Dendritic cell treated with granulocyte-macrophage colony-stimulating factor and Interleukin-4, amounts not matched to agents 40 ng/mL and 50 ng/mL, for 4 days (primary cell): Measurements from ENCODE around the gene PEAK1.
"Not testable (repeated sequence)": the region's sequence is repeated elsewhere in the genome, so short reads cannot be mapped to it uniquely, and the experiment has no call there.

Source experiments
- H3K27ac Mint-ChIP-seq: one replicate; pipeline ENCODE4 v1.8.0; 2022; ENCODE audit warnings: mild to moderate bottlenecking, mixed read lengths
- H3K27me3 Mint-ChIP-seq: one replicate; pipeline ENCODE4 v1.8.0; 2022; ENCODE audit warnings: mild to moderate bottlenecking, mixed read lengths
- H3K36me3 Mint-ChIP-seq: one replicate; pipeline ENCODE4 v1.8.0; 2022; ENCODE audit warnings: low read depth, mixed read lengths
- H3K4me1 Mint-ChIP-seq: one replicate; pipeline ENCODE4 v1.8.0; 2022; ENCODE audit warnings: low read depth, mixed read lengths
- H3K4me3 Mint-ChIP-seq: one replicate; pipeline ENCODE4 v1.8.0; 2022; ENCODE audit warnings: mild to moderate bottlenecking, moderate library complexity, mixed read lengths
- H3K9me3 Mint-ChIP-seq: one replicate; pipeline ENCODE4 v1.8.0; 2022; ENCODE audit warnings: mixed read lengths
- intact Hi-C: fragments of 100-400 bp; cut with micrococcal nuclease; formaldehyde crosslinking; loops from one replicate; pipeline ENCODE4 v1.15.0; 2022

PEAK1 gene

DNA sequence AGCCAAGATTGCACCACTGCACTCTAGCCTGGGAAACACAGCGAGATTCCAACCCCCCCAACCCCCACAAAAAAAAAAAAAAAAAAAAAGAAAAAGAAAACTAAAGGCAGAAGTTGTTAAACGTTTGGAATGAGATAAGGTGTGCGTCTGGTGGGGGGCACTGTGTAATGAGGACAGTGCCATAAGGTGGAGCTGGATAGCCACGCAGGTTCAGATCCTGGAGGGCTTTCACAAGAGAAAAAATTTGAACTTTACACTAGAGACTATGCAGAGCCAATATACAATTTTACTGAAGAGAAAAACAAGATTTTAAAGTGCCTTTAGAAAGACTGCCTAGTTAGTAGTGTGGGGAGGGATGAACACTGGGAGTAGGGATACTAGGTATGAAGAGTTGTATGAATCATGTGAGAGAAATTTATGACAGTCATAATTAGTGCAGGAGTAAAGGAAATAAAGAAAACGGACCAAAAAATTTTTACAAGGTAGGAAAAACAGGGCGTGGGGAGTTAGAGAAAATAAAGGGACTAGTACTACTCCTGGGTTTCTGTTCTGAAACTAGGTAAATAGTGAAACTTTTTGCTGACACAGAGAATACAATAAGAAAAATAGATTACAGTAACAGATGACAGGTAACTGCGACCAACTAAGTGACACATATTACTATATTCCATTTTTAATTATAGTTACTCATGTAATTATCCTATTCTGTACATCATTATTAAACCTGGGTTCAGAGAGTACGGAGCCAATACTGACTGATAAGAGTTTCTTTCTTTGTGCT is 108.1 kb downstream of the PEAK1 start:
- Mint-ChIP-seq H3K27ac (no peak overlapping the region), H3K27me3 (no peaks in the 10 kb centered on the region), H3K4me3 (no peak overlapping the region), H3K36me3 (peaks cover 8% of the 10 kb centered on the region), H3K4me1 (peaks cover 16% of the 10 kb centered on the region), H3K9me3 (no peaks in the 10 kb centered on the region)
- intact Hi-C loops: no loop called here

- intact Hi-C loops: no loop called here
- peaks cover 16% of the 10 kb centered on the region for H3K4me1 Mint-ChIP-seq
- peaks cover 8% of the 10 kb centered on the region for H3K36me3 Mint-ChIP-seq
- H3K4me3 Mint-ChIP-seq: no peak overlapping the region
- H3K27ac Mint-ChIP-seq: no peak overlapping the region
- H3K27me3 Mint-ChIP-seq: no peaks in the 10 kb centered on the region
- H3K9me3 Mint-ChIP-seq: no peaks in the 10 kb centered on the region
Measured at GRCh38 chr15:77311020-77311419, 108.9 kb downstream of the PEAK1 start.

- Mint-ChIP-seq H3K9me3 (peaks cover 8% of the 10 kb centered on the region), H3K27ac (no peak overlapping the region), H3K4me1 (peaks cover 16% of the 10 kb centered on the region), H3K36me3 (peaks cover 13% of the 10 kb centered on the region), H3K27me3 (no peaks in the 10 kb centered on the region), H3K4me3 (no peak overlapping the region)
- intact Hi-C loops: no loop called here
Measured at GRCh38 chr15:77309392-77309791, 110.5 kb downstream of the PEAK1 start.

GRCh38 chr15:77305953-77306352 is 114.0 kb downstream of the PEAK1 start:
- peaks cover 5% of the 10 kb centered on the region for H3K36me3 Mint-ChIP-seq
- peaks cover 8% of the 10 kb centered on the region for H3K9me3 Mint-ChIP-seq
- H3K27ac Mint-ChIP-seq: no peak overlapping the region
- intact Hi-C loops: no loop called here
- H3K4me1 Mint-ChIP-seq: peaks cover 11% of the 10 kb centered on the region
- no peaks in the 10 kb centered on the region for H3K27me3 Mint-ChIP-seq
- H3K4me3 Mint-ChIP-seq: no peak overlapping the region

DNA sequence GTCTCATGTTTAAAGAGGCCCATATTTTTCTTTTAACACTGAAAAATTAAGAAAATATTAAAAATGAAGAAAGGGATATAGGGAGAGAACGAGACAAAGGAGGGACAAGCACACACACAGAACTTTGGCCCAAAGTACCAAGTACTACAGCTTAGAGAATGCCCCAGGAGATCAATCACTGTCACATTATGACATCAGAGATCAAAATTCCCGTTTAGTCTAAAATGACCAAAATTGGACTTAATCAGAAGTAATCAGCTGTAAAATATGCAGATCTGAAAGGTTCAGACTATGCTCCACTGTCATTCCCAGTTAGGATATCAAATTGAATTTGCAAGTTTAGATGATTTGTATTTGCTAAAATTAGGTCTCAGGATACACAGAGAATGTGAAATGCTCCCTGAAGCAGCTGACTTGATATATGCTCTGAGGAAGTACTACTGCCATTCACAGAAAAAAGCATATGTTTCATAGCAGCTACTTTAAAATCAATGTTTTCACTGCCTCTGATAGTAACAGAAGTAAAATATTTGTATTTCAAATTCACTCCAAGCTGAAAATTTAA is 123.0 kb downstream of the PEAK1 start:
- H3K4me3 Mint-ChIP-seq: no peak overlapping the region
- intact Hi-C loops: no loop called here
- H3K36me3 Mint-ChIP-seq: no peaks in the 10 kb centered on the region
- H3K4me1 Mint-ChIP-seq: no peaks in the 10 kb centered on the region
- no peak overlapping the region for H3K27ac Mint-ChIP-seq
- H3K27me3 Mint-ChIP-seq: no peaks in the 10 kb centered on the region
- H3K9me3 Mint-ChIP-seq: no peaks in the 10 kb centered on the region

- Mint-ChIP-seq H3K9me3 (no peaks in the 10 kb centered on the region), H3K27ac (no peak overlapping the region), H3K4me3 (no peak overlapping the region), H3K36me3 (no peaks in the 10 kb centered on the region), H3K4me1 (no peaks in the 10 kb centered on the region), H3K27me3 (no peaks in the 10 kb centered on the region)
- intact Hi-C loops: no loop called here
Measured at GRCh38 chr15:77295446-77295845, 124.5 kb downstream of the PEAK1 start.

GRCh38 chr15:77292969-77293558 is 126.8 kb downstream of the PEAK1 start:
- Mint-ChIP-seq H3K27me3 (no peaks in the 10 kb centered on the region), H3K36me3 (no peaks in the 10 kb centered on the region)

GRCh38 chr15:77291107-77291506 is 128.8 kb downstream of the PEAK1 start:
- Mint-ChIP-seq H3K27me3 (no peaks in the 10 kb centered on the region), H3K4me1 (peaks cover 15% of the 10 kb centered on the region), H3K36me3 (peaks cover 2% of the 10 kb centered on the region), H3K9me3 (no peaks in the 10 kb centered on the region), H3K4me3 (no peak overlapping the region), H3K27ac (no peak overlapping the region)
- intact Hi-C loops: no loop called here

More at GRCh38 chr15:77292969-77293558, 126.8 kb downstream of the PEAK1 start:
- intact Hi-C loops: no loop called here
- Mint-ChIP-seq H3K27ac (no peak overlapping the region), H3K9me3 (no peaks in the 10 kb centered on the region), H3K4me3 (no peak overlapping the region), H3K4me1 (peaks cover 3% of the 10 kb centered on the region)

- Mint-ChIP-seq H3K27ac (no peak overlapping the region), H3K27me3 (no peaks in the 10 kb centered on the region), H3K4me1 (peaks cover 26% of the 10 kb centered on the region), H3K9me3 (no peaks in the 10 kb centered on the region), H3K36me3 (peaks cover 19% of the 10 kb centered on the region), H3K4me3 (no peak overlapping the region)
- intact Hi-C loops: no loop called here
Measured at GRCh38 chr15:77287385-77287784, 132.5 kb downstream of the PEAK1 start.

DNA sequence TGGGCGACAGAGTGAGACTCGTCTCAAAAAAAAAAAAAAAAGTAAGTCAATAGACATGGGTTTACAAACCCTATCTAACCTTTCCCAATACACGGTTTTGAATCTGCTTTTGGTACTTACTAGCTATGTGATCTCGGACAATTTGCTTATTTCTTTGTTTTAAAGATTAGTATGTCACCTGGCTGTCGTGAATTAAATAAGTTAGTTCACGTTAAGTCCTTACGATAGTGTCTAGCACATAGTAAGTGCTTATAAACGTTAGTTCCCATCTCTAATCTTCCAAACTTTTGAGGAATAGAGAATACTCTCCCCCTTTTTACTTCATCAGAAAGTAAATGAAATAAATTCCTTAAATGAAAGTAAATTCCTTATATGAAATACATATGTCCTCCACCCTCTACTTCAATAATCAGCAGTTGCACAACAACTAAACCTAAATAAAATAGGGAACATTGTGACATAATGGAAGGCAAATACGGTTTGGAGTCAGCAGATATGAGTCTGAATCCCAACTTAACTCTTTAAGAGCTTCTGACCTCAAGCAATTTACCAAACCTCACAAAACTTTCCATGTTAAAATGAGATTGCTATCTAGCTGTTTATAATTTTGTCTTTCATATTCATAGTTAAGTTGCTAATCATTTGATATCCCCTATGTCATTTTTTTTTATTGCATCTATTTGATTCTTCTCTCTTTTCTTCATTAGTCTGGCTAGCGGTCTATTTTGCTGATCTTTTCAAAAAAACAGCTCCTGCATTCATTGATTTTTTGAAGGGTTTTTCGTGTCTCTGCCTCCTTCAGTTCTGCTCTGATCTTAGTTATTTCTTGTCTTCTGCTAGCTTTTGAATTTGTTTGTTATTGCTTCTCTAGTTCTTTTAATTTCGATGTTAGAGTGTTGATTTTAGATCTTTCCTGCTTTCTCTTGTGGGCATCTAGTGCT is 134.6 kb downstream of the PEAK1 start:
- intact Hi-C loops: no loop called here
- Mint-ChIP-seq H3K36me3 (peaks cover 19% of the 10 kb centered on the region), H3K9me3 (no peaks in the 10 kb centered on the region), H3K4me3 (no peak overlapping the region), H3K27ac (no peak overlapping the region), H3K27me3 (no peaks in the 10 kb centered on the region), H3K4me1 (peaks cover 26% of the 10 kb centered on the region)

GRCh38 chr15:77282333-77282732 is 137.6 kb downstream of the PEAK1 start:
- Mint-ChIP-seq H3K27ac (no peak overlapping the region), H3K27me3 (no peaks in the 10 kb centered on the region)
- intact Hi-C loops: no loop called here

DNA sequence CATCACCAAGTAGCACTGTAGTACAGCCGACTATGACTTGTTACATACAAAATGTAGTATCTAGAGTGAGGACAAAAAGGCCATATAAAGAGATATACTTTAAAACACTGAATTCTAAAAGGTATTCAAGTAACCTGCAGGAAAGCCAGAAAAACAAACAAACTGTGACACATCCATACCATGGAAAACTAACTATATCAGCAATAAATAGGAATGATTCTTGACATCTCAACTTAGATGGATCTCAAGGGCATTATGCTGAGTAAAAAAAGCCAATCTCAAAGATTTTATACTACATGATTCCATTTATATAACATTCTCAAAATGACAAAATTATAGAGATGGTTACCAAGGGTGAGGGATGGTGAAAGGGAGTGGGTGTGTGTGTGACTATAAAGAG is 143.0 kb downstream of the PEAK1 start:
- Mint-ChIP-seq H3K36me3 (no peaks in the 10 kb centered on the region), H3K4me3 (no peak overlapping the region), H3K9me3 (no peaks in the 10 kb centered on the region), H3K4me1 (peaks cover 10% of the 10 kb centered on the region), H3K27ac (no peak overlapping the region), H3K27me3 (no peaks in the 10 kb centered on the region)
- intact Hi-C loops: no loop called here

More at GRCh38 chr15:77282333-77282732, 137.6 kb downstream of the PEAK1 start:
- peaks cover 15% of the 10 kb centered on the region for H3K4me1 Mint-ChIP-seq
- no peak overlapping the region for H3K4me3 Mint-ChIP-seq
- peaks cover 19% of the 10 kb centered on the region for H3K36me3 Mint-ChIP-seq
- no peaks in the 10 kb centered on the region for H3K9me3 Mint-ChIP-seq

DNA sequence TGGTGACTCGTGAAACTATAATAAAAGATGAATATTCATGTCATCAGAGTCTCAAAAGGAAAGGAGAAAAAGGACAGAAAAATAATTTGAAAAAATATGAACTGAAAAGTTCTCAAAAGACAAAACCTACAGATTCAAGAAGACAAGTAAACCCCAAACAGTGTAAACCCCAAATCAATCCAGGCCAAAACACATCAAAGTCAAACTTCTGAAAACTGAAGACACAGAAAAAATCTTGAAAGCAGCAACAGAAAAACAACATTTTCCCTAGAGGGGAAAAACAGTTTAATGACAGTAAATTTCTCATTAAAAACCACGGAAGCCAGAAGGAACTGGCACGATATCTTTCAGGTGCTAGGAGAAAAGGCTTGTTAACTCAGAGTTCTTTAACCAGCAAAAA is 143.8 kb downstream of the PEAK1 start:
- Mint-ChIP-seq H3K36me3 (no peaks in the 10 kb centered on the region), H3K27ac (no peak overlapping the region)
- intact Hi-C loops: no loop called here

GRCh38 chr15:77273136-77273535 is 146.8 kb downstream of the PEAK1 start:
- H3K27me3 Mint-ChIP-seq, H3K36me3 Mint-ChIP-seq, H3K4me1 Mint-ChIP-seq, intact Hi-C loops, H3K27ac Mint-ChIP-seq, H3K9me3 Mint-ChIP-seq, H3K4me3 Mint-ChIP-seq: not testable (repeated sequence)

More for the DNA sequence above, 143.8 kb downstream of the PEAK1 start:
- Mint-ChIP-seq H3K4me3 (no peak overlapping the region), H3K9me3 (no peaks in the 10 kb centered on the region), H3K27me3 (no peaks in the 10 kb centered on the region), H3K4me1 (peaks cover 10% of the 10 kb centered on the region)
